LNCAP (cell line): ENCODE data around the gene EFHC1.

Experiments
- CTCF ChIP-seq: fragments of 450-650 bp; IDR thresholded peaks from 2 replicates; pipeline ENCODE4 v1.5.1; 2017; ENCODE audit warnings: mild to moderate bottlenecking

The EFHC1 gene

GRCh38 chr6:52514514-52514913 is 94.4 kb downstream of the EFHC1 start:
- TF ChIP-seq CTCF = no peak

- TF ChIP-seq CTCF = no peak
Measured at GRCh38 chr6:52515219-52515960, 95.2 kb downstream of the EFHC1 start.

GRCh38 chr6:52516269-52516668 is 96.1 kb downstream of the EFHC1 start:
- no peak for TF ChIP-seq CTCF

GRCh38 chr6:52516943-52517342 is 96.8 kb downstream of the EFHC1 start:
- TF ChIP-seq CTCF = no peak

- TF ChIP-seq CTCF = no peak
Measured at GRCh38 chr6:52517502-52518278, 97.5 kb downstream of the EFHC1 start.

GRCh38 chr6:52518279-52518945 is 98.3 kb downstream of the EFHC1 start:
- no peak for TF ChIP-seq CTCF

GRCh38 chr6:52519618-52520017 is 99.5 kb downstream of the EFHC1 start:
- no peak for TF ChIP-seq CTCF
